Ishikawa (cell line): ENCODE data around the gene ZGPAT.

ENCODE experiments used
- CEBPB ChIP-seq: IDR thresholded peaks from 2 replicates; pipeline ENCODE4 v1.6.1; 2012
- CREB1 ChIP-seq: IDR thresholded peaks from 2 replicates; pipeline ENCODE4 v1.6.1; 2012; ENCODE audit warnings: low read depth
- EGR1 ChIP-seq: IDR thresholded peaks from 2 replicates; pipeline ENCODE4 v1.6.1; 2012
- EP300 ChIP-seq: IDR thresholded peaks from 2 replicates; pipeline ENCODE4 v1.6.1; 2012; ENCODE audit warnings: borderline replicate concordance
- FOXM1 ChIP-seq: IDR thresholded peaks from 2 replicates; pipeline ENCODE4 v1.6.1; 2012; ENCODE audit warnings: low read depth, borderline replicate concordance
- NFIC ChIP-seq: IDR thresholded peaks from 2 replicates; pipeline ENCODE4 v1.6.1; 2012
- RAD21 ChIP-seq: IDR thresholded peaks from 2 replicates; pipeline ENCODE4 v1.6.1; 2012; ENCODE audit warnings: low read depth
- REST ChIP-seq: IDR thresholded peaks from 2 replicates; pipeline ENCODE4 v1.6.1; 2012; ENCODE audit warnings: low read depth, mild to moderate bottlenecking
- TAF1 ChIP-seq: IDR thresholded peaks from 2 replicates; pipeline ENCODE4 v1.6.1; 2012; ENCODE audit warnings: low read depth, mild to moderate bottlenecking
- TCF12 ChIP-seq: IDR thresholded peaks from 2 replicates; pipeline ENCODE4 v1.6.1; 2012; ENCODE audit warnings: low read depth
- TEAD4 ChIP-seq: IDR thresholded peaks from 2 replicates; pipeline ENCODE4 v1.6.1; 2012
- USF1 ChIP-seq: IDR thresholded peaks from 2 replicates; pipeline ENCODE4 v1.6.1; 2012
- YY1 ChIP-seq: IDR thresholded peaks from 2 replicates; pipeline ENCODE4 v1.6.1; 2012; ENCODE audit warnings: low read depth
- ZBTB7A ChIP-seq: IDR thresholded peaks from 2 replicates; pipeline ENCODE4 v1.6.1; 2012; ENCODE audit warnings: low read depth
- TF ChIP-seq, protein P1 (sequence below): IDR thresholded peaks from 2 replicates; pipeline ENCODE4 v1.6.1; 2012

ZGPAT gene

GRCh38 chr20:63775096-63775978 is 67.5 kb downstream of the ZGPAT start:
- TF ChIP-seq ZBTB7A (no peak), CREB1 (no peak), TCF12 (no peak), FOXM1 (no peak)

DNA sequence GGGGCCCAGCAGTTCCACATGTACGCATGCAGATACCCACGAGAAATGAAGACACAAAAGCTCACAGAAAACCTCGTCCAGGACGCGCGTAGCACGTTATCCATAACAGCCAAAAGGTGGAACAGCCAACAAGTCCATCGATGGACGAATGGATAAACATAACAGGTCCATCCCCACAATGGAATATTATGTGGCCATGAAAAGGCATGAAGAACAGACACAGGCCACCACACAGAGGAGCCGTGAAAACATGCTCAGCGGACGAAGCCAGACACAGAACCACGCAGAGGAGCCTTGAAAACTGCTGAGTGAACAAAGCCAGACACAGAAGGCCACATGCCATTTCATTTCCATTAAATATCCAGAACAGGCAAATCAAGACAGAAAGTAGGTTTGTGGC is 69.8 kb downstream of the ZGPAT start:
- no peak for TF ChIP-seq CEBPB
- TF ChIP-seq EP300: no peak

DNA sequence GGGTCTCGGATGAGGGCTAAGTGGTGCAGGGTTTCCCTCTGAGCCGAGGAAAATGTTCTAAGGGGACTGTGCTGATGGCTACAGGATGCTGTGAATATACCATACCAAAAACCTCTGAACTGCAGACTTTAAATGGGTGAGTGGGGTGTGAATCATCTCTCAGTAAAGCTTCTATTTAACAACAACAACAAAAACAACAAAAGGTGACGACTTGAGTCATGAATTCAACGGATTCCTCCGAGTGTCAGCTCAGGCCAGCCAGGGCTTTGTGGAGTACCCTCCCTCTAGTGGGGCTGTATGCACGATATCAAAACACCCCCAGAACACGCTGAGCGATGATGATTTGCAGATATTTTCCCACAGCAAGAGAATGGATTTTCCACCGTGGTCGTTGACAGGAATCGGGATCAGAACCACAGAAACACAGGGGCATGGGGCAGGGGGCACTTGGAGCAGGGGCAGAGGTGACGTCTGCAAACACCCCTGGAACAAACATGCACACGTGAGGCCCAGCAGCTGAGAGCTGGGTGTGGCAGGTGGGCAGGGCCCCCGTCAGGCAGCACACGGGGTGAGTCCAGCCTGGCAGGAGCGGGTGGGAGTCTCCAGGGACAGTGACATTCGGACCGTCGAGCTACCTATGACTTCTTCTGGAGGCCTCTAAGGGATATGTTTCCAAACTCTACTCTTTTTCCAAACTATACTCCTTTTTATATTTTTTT is 70.4 kb downstream of the ZGPAT start:
- TF ChIP-seq EGR1: no peak

- TF ChIP-seq EP300 (no peak), TCF12 (no peak), CEBPB (no peak), TEAD4 (no peak), ZBTB7A (no peak), TAF1 (no peak), EGR1 (no peak)
- TF ChIP-seq, protein P1, sequence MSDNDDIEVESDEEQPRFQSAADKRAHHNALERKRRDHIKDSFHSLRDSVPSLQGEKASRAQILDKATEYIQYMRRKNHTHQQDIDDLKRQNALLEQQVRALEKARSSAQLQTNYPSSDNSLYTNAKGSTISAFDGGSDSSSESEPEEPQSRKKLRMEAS: no peak
Observed at GRCh38 chr20:63778857-63779256, 71.0 kb downstream of the ZGPAT start.

DNA sequence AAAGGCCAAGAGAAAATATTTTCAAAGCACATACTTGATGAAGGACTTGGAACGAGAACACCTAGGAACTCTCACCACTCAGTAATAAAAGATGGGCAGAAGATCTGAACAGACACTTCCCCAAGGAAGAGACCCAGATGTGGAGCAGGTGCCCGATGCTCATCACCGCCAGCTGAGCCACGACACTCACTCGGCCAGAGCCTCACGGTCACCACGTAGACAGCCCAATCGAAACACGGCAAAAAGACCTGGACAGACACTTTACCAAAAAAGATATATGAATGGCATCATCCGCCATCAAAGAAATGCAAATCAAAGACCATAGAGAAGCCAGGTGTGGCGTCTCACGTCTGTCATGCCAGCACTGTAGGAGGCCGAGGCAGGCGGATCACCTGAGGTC is 73.3 kb downstream of the ZGPAT start:
- TF ChIP-seq RAD21 (no peak), CREB1 (no peak), EP300 (no peak), REST (no peak), TAF1 (no peak), YY1 (no peak), CEBPB (no peak), TEAD4 (no peak), USF1 (no peak), FOXM1 (no peak), ZBTB7A (no peak), NFIC (no peak), TCF12 (no peak), EGR1 (no peak)
- TF ChIP-seq, protein P1: no peak

DNA sequence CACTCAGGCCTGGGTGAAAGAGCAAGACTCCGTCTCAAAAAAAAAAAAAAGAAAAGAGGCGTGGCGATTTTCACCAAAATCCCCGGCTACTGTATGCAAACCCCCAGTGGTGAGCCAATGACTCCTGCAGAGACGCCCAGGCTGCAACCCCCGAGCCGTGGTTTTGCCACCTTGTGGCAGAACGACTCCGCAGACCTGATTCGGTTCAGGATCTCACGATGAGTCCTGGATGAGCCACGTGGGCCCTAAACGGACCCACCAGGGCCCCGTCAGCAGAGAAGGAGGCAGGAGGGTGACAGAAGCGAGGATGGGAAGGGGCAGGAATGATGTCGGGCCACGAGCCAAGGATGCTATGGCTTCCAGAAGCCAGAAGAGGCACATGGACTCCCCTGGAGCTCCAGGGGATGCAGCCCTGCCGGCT is 74.2 kb downstream of the ZGPAT start:
- TF ChIP-seq ZBTB7A (no peak), REST (no peak), USF1 (no peak), CREB1 (no peak), EGR1 (no peak), TCF12 (no peak), NFIC (no peak), CEBPB (no peak), TEAD4 (no peak), EP300 (no peak), FOXM1 (no peak), YY1 (no peak), RAD21 (no peak), TAF1 (no peak)
- TF ChIP-seq, protein P1: no peak
